Naive thymus-derived CD4-positive, alpha-beta T cell (primary cell): ENCODE data around the gene EFCAB10. TPM values are rescaled to one million over a fixed set of nuclear protein-coding genes. Genes with fewer than 3 reads are reported as not detected.

Experiments used
- ATAC-seq: fragments of 150-1000 bp; cut with Tn5 transposase; 2 replicates; pipeline ENCODE4 v1.10.0; 2021; ENCODE audit warnings: mild to moderate bottlenecking, moderate library complexity
- CTCF ChIA-PET: fragments of 350-600 bp; sonication (Branson Sonifier 250); formaldehyde crosslinking; loops from one replicate; lab custom pipeline; 2021; ENCODE audit warnings: antibody characterized with exemption; lab: Charles Lee
- POLR2A ChIA-PET: fragments of 350-600 bp; sonication (Branson Sonifier 250); formaldehyde crosslinking; loops from one replicate; lab custom pipeline; 2021; ENCODE audit warnings: antibody characterized with exemption, inconsistent platforms; lab: Charles Lee
- DNase-seq, 9 donors: peaks; one replicate each; pipeline versions ENCODE4 v3.0.0 to v3.0.0-alpha.2; 2020 to 2022; ENCODE audit warnings: mixed read lengths in 1 of 9
- H3K27ac ChIP-seq: one replicate; pipeline ENCODE4 v1.7.0; 2013; ENCODE audit warnings: mild to moderate bottlenecking, low read depth, low read length, moderate library complexity
- H3K27me3 ChIP-seq, 2 donors: one replicate each; pipeline ENCODE4 v1.7.0; 2013; ENCODE audit warnings: low read length in 2 of 2, mild to moderate bottlenecking in 2 of 2, moderate library complexity in 2 of 2; ENCODE audit not compliant: control insufficient read depth in 2 of 2, insufficient read depth in 2 of 2
- H3K36me3 ChIP-seq, 3 experiments: 1 replicate in 2 of 3; 2 replicates in 1 of 3; pipeline ENCODE4 v1.7.0; 2013; ENCODE audit warnings: low read length in 3 of 3, mild to moderate bottlenecking in 3 of 3, moderate library complexity in 1 of 3; ENCODE audit not compliant: insufficient read depth in 3 of 3, control insufficient read depth in 2 of 3
- H3K4me1 ChIP-seq, 2 donors: one replicate each; pipeline ENCODE4 v1.7.0; 2013; ENCODE audit warnings: low read length in 2 of 2, mild to moderate bottlenecking in 2 of 2, moderate library complexity in 1 of 2; ENCODE audit not compliant: control insufficient read depth in 2 of 2, insufficient read depth in 2 of 2
- H3K4me3 ChIP-seq: 2 replicates; pipeline ENCODE4 v1.7.0; 2013; ENCODE audit warnings: mild to moderate bottlenecking, low read length
- H3K9me3 ChIP-seq, 3 experiments: 1 replicate in 2 of 3; 2 replicates in 1 of 3; pipeline ENCODE4 v1.7.0; 2013; ENCODE audit warnings: low read length in 3 of 3; ENCODE audit not compliant: control insufficient read depth in 2 of 3
- H3K27ac Mint-ChIP-seq, 9 donors: one replicate each; pipeline ENCODE4 v1.8.0; 2020 to 2022; ENCODE audit warnings: mixed read lengths in 9 of 9, mild to moderate bottlenecking in 8 of 9, moderate library complexity in 5 of 9, inconsistent platforms in 2 of 9
- H3K27me3 Mint-ChIP-seq, 5 donors: one replicate each; pipeline ENCODE4 v1.8.0; 2021 to 2022; ENCODE audit warnings: mixed read lengths in 5 of 5, mild to moderate bottlenecking in 1 of 5
- H3K36me3 Mint-ChIP-seq, 5 donors: one replicate each; pipeline ENCODE4 v1.8.0; 2020 to 2022; ENCODE audit warnings: mixed read lengths in 5 of 5, mild to moderate bottlenecking in 3 of 5, inconsistent platforms in 1 of 5
- H3K4me1 Mint-ChIP-seq, 7 donors: one replicate each; pipeline ENCODE4 v1.8.0; 2020 to 2022; ENCODE audit warnings: mixed read lengths in 7 of 7, mild to moderate bottlenecking in 3 of 7, inconsistent platforms in 1 of 7
- H3K4me3 Mint-ChIP-seq, 10 donors: one replicate each; pipeline ENCODE4 v1.8.0; 2020 to 2022; ENCODE audit warnings: mild to moderate bottlenecking in 10 of 10, mixed read lengths in 10 of 10, moderate library complexity in 6 of 10, inconsistent platforms in 2 of 10
- H3K9me3 Mint-ChIP-seq, 11 donors: one replicate each; pipeline ENCODE4 v1.8.0; 2020 to 2022; ENCODE audit warnings: mixed read lengths in 11 of 11, mild to moderate bottlenecking in 4 of 11, inconsistent platforms in 1 of 11, moderate library complexity in 1 of 11
- intact Hi-C, 2 donors: fragments of 100-400 bp; cut with micrococcal nuclease; formaldehyde crosslinking; loops; one replicate each; pipeline ENCODE4 v1.15.1; 2023
- polyA plus RNA-seq, 2 donors: library from polyadenylated mRNA; unstranded; fragments of 300-500 nt; fragmentation: Illumina TruSeq; gene quantifications; one replicate each; pipeline ENCODE4 v1.2.3, GENCODE V29; 2021
- total RNA-seq, 6 experiments: library from RNA in 5 of 6; stranded (reverse) in 5 of 6; gene quantifications; 1 replicate in 5 of 6; 2 replicates in 1 of 6; pipeline ENCODE4 v1.2.3 and lab custom pipeline; 2021 to 2026

EFCAB10 gene
- total RNA-seq: 1 to 10 TPM in 2 of 5 experiments, under 1 TPM in 1, not detected in 2; 0.75 to 2.1 (median 1.2) TPM
- not detected for polyA plus RNA-seq
- total RNA-seq (lab: John Stamatoyannopoulos, UW): not detected

- peaks cover 0 to 15% (median 9%) of the 10 kb centered on the region in 11 donors for H3K9me3 Mint-ChIP-seq
- H3K27ac ChIP-seq: no peak within 1 kb of the TSS
- no peaks in the 10 kb centered on the region for H3K9me3 ChIP-seq
- peak within 1 kb of the TSS; percentile 54 to 84 (median 77) for H3K4me3 Mint-ChIP-seq
- peaks cover 1 to 9% (median 5%) of the 10 kb centered on the region in 5 donors for H3K36me3 Mint-ChIP-seq
- H3K27ac Mint-ChIP-seq: no peak within 1 kb of the TSS
- CTCF ChIA-PET: no interaction called here
- no peaks in the 10 kb centered on the region for H3K27me3 ChIP-seq
- H3K4me1 ChIP-seq: no peaks in the 10 kb centered on the region
- peaks cover 0 to 21% (median 17%) of the 10 kb centered on the region in 5 donors for H3K27me3 Mint-ChIP-seq
- H3K4me3 ChIP-seq: peak within 1 kb of the TSS; percentile 47
- ATAC-seq (peak; percentile 37), DNase-seq (peak in 7 of 9 donors; percentile 12 to 61 (median 24))
- POLR2A ChIA-PET: interaction anchor here (0.7 to 0.9 kb wide), 2 partner anchors 10 to 16 kb away, joined by 3 to 4 read pairs; no protein-coding TSS in a partner anchor
- H3K4me1 Mint-ChIP-seq: peaks cover 4 to 14% (median 7%) of the 10 kb centered on the region in 7 donors
- intact Hi-C loops: loop anchor here in 1 of 2 donors (10.0 kb wide), 2 partner anchors 486 to 696 kb away; no protein-coding TSS in a partner anchor
- no peaks in the 10 kb centered on the region for H3K36me3 ChIP-seq
These were observed at the start of gene EFCAB10 for GRCh38 chr7:105581066-105581811. Gene EFCAB10, minus strand, starts transcription at chr7:105581493. Its CDS starts 30 bp downstream, at chr7:105581463.

GRCh38 chr7:105625986-105626385 is 44.7 kb upstream of the EFCAB10 start:
- no peaks in the 10 kb centered on the region for H3K27me3 ChIP-seq
- no peaks in the 10 kb centered on the region for H3K4me1 ChIP-seq
- ATAC-seq (no peak), DNase-seq (no peak)
- H3K36me3 Mint-ChIP-seq: peaks cover 17 to 66% (median 51%) of the 10 kb centered on the region in 5 donors
- ChIA-PET CTCF (no interaction called here), POLR2A (no interaction called here)
- H3K27ac Mint-ChIP-seq: peak overlapping the region in 1 of 9 donors; percentile 19
- intact Hi-C loops: no loop called here
- H3K4me3 Mint-ChIP-seq: no peak overlapping the region
- no peaks in the 10 kb centered on the region for H3K27me3 Mint-ChIP-seq
- no peak overlapping the region for H3K4me3 ChIP-seq
- H3K27ac ChIP-seq: no peak overlapping the region
- no peaks in the 10 kb centered on the region for H3K9me3 ChIP-seq
- H3K36me3 ChIP-seq: peaks cover 12 to 61% (median 12%) of the 10 kb centered on the region in 3 experiments
- peaks cover 0 to 11% (median 7%) of the 10 kb centered on the region in 11 donors for H3K9me3 Mint-ChIP-seq
- peaks cover 0 to 2% (median 0%) of the 10 kb centered on the region in 7 donors for H3K4me1 Mint-ChIP-seq

GRCh38 chr7:105623906-105624305 is 42.6 kb upstream of the EFCAB10 start:
- Mint-ChIP-seq H3K4me3 (no peak overlapping the region), H3K36me3 (peaks cover 12 to 59% (median 44%) of the 10 kb centered on the region in 5 donors), H3K27me3 (no peaks in the 10 kb centered on the region), H3K4me1 (no peaks in the 10 kb centered on the region), H3K27ac (peak overlapping the region in 1 of 9 donors; percentile 5), H3K9me3 (peaks cover 0 to 11% (median 7%) of the 10 kb centered on the region in 11 donors)
- Histone ChIP-seq H3K36me3 (peaks cover 12 to 73% (median 12%) of the 10 kb centered on the region in 3 experiments), H3K9me3 (no peaks in the 10 kb centered on the region), H3K27me3 (no peaks in the 10 kb centered on the region), H3K4me1 (no peaks in the 10 kb centered on the region), H3K4me3 (no peak overlapping the region), H3K27ac (no peak overlapping the region)
- no peak for DNase-seq
- CTCF ChIA-PET: interaction anchor here (0.7 kb wide), 1 partner anchor 136 kb away, joined by 3 read pairs; no protein-coding TSS in a partner anchor
- POLR2A ChIA-PET: no interaction called here
- ATAC-seq: no peak
- intact Hi-C loops: no loop called here

- Histone ChIP-seq H3K36me3 (peaks cover 12 to 78% (median 13%) of the 10 kb centered on the region in 3 experiments), H3K4me3 (no peak overlapping the region), H3K4me1 (no peaks in the 10 kb centered on the region), H3K27me3 (no peaks in the 10 kb centered on the region), H3K9me3 (no peaks in the 10 kb centered on the region), H3K27ac (no peak overlapping the region)
- peak overlapping the region in 1 of 9 donors; percentile 15 for H3K27ac Mint-ChIP-seq
- H3K36me3 Mint-ChIP-seq: peaks cover 12 to 64% (median 43%) of the 10 kb centered on the region in 5 donors
- peaks cover 0 to 11% (median 7%) of the 10 kb centered on the region in 11 donors for H3K9me3 Mint-ChIP-seq
- ATAC-seq (no peak), DNase-seq (no peak)
- CTCF ChIA-PET: no interaction called here
- no peaks in the 10 kb centered on the region for H3K4me1 Mint-ChIP-seq
- no peak overlapping the region for H3K4me3 Mint-ChIP-seq
- no peaks in the 10 kb centered on the region for H3K27me3 Mint-ChIP-seq
- intact Hi-C loops: no loop called here
- POLR2A ChIA-PET: no interaction called here
These were observed 42.1 kb upstream of the EFCAB10 start for GRCh38 chr7:105623378-105623777.

GRCh38 chr7:105622106-105622731 is 40.9 kb upstream of the EFCAB10 start:
- Mint-ChIP-seq H3K9me3 (peaks cover 0 to 11% (median 7%) of the 10 kb centered on the region in 11 donors), H3K4me3 (no peak overlapping the region), H3K36me3 (peaks cover 12 to 63% (median 43%) of the 10 kb centered on the region in 5 donors), H3K27me3 (no peaks in the 10 kb centered on the region), H3K4me1 (no peaks in the 10 kb centered on the region), H3K27ac (peak overlapping the region in 1 of 9 donors; percentile 41)
- CTCF ChIA-PET: interaction anchor here (0.6 kb wide), 1 partner anchor 26 kb away, joined by 3 read pairs; no protein-coding TSS in a partner anchor
- intact Hi-C loops: no loop called here
- POLR2A ChIA-PET: no interaction called here
- Histone ChIP-seq H3K4me3 (no peak overlapping the region), H3K27me3 (no peaks in the 10 kb centered on the region), H3K9me3 (no peaks in the 10 kb centered on the region), H3K27ac (no peak overlapping the region), H3K4me1 (no peaks in the 10 kb centered on the region), H3K36me3 (peaks cover 12 to 89% (median 17%) of the 10 kb centered on the region in 3 experiments)
- DNase-seq (no peak), ATAC-seq (no peak)

- Histone ChIP-seq H3K4me3 (no peak overlapping the region), H3K27me3 (no peaks in the 10 kb centered on the region), H3K27ac (no peak overlapping the region), H3K9me3 (no peaks in the 10 kb centered on the region), H3K4me1 (no peaks in the 10 kb centered on the region), H3K36me3 (peaks cover 12 to 89% (median 16%) of the 10 kb centered on the region in 3 experiments)
- peak overlapping the region in 2 of 9 donors; percentile 37 to 41 for H3K27ac Mint-ChIP-seq
- no peak overlapping the region for H3K4me3 Mint-ChIP-seq
- ChIA-PET POLR2A (no interaction called here), CTCF (no interaction called here)
- intact Hi-C loops: no loop called here
- ATAC-seq (no peak), DNase-seq (no peak)
- H3K27me3 Mint-ChIP-seq: no peaks in the 10 kb centered on the region
- peaks cover 0 to 8% (median 7%) of the 10 kb centered on the region in 11 donors for H3K9me3 Mint-ChIP-seq
- peaks cover 12 to 60% (median 39%) of the 10 kb centered on the region in 5 donors for H3K36me3 Mint-ChIP-seq
- H3K4me1 Mint-ChIP-seq: no peaks in the 10 kb centered on the region
These were observed 40.3 kb upstream of the EFCAB10 start for GRCh38 chr7:105621617-105622016.
